Jurkat, Clone E6-1 (cell line): ENCODE results near the gene KDM6A.
"Not testable (repeated sequence)": the region's sequence is repeated elsewhere in the genome, so short reads cannot be mapped to it uniquely, and the experiment has no call there.

Source experiments
- DNase-seq: peaks from one replicate; pipeline ENCODE4 v3.0.0-alpha.2; 2011; ENCODE audit warnings: low read depth, low spot score
- H3K4me3 ChIP-seq: 2 replicates; pipeline ENCODE4 v1.5.1; 2011; ENCODE audit warnings: mild to moderate bottlenecking, low read length, control low read depth, moderate library complexity

KDM6A gene

DNA sequence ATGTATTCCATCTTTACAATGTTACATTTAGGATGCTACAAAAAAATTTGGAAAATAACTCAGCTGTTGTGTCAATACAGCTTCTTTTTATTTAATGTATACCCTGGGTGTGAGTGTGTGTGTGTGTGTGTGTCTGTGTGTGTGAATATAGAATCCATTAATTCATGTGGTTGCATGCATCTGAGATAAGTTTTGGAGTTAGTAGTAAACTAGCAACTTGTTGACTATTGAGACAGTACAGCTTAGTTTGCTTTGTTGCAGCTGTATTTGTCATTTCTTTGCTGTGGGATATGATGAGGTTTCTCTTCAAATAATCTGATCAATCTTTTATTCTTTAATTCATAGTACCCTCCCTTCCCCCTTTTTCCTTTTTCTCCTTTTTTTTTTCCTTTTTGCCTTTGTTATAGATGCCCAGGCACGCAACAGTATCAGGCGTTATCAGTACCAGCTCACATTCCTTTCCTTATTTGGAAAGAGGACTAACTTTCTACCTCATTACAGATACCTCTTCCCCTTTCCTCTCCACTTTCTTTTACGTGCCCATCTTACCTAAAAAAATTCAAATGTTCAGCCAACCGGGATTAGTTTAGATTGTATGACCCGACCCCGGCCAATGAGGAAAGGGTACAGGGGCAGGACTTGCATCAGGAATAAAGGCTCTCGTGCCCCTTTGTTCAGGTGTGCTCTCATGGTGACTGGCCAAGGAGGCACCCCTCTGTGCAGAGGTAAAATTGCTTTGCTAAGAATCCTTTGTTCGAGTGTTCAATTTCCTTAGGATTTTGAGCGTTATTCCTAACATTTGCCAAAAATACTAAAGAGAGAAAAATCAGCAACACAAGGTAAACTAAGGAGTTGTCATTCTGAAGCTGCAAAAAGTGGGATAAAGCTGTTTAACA is 77.7 kb downstream of the KDM6A start:
- not testable (repeated sequence) for H3K4me3 ChIP-seq, DNase-seq

DNA sequence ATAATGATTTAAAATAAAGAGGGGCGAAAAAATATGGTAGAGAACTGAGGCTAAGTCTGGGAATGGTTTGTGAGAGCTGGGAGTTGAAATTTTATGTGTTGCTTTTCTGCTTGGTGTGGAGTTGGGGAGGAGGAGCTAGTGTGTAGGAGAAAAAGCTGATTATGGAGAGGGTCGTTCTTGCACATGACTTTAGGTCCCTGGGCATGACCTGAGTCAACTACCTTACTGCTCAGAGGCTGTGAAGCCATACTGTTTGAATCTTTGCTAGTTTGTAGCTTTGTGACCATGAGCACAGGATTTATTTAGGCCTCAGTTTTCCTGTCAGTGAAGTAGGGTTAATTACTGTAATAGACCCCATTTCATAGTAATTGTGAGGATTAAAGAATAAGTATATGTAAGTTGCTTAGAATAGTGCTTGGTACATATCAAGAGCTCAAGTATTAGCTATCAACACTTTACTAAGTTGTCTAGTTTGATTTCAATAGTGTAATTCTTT is 78.6 kb downstream of the KDM6A start:
- H3K4me3 ChIP-seq: no peak overlapping the region

DNA sequence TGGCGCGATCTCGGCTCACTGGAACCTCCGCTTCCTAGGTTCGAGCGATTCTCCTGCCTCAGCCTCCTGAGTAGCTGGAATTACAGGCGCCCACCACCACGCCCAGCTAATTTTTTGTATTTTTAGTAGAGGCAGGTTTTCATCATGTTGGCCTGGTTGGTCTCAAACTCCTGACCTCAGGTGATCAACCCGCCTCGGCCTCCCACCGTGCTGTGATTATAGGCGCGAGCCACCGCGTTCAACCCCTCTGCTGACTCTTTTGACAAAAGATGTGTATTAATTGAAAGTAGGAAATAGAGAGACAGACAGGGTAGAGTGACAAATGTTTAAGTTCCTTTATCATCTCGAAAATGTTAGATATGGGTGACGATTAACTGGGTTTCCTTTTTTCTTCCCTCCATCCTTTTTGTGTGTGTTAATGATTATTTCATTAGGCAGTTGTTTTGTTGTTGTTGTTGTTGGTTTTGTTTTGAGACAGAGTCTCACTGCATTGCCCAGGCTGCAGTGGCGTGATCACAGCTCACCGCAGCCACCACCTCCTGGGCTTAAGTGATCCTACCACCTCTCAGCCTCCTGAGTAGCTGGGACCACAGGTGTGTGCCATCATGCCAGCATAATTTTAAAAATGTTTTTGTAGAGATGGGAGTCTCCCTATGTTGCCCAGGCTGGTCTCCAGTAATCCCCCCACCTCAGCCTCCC is 79.5 kb downstream of the KDM6A start:
- DNase-seq: no peak
- no peak overlapping the region for H3K4me3 ChIP-seq

More for the DNA sequence above, 78.6 kb downstream of the KDM6A start:
- DNase-seq: no peak

DNA sequence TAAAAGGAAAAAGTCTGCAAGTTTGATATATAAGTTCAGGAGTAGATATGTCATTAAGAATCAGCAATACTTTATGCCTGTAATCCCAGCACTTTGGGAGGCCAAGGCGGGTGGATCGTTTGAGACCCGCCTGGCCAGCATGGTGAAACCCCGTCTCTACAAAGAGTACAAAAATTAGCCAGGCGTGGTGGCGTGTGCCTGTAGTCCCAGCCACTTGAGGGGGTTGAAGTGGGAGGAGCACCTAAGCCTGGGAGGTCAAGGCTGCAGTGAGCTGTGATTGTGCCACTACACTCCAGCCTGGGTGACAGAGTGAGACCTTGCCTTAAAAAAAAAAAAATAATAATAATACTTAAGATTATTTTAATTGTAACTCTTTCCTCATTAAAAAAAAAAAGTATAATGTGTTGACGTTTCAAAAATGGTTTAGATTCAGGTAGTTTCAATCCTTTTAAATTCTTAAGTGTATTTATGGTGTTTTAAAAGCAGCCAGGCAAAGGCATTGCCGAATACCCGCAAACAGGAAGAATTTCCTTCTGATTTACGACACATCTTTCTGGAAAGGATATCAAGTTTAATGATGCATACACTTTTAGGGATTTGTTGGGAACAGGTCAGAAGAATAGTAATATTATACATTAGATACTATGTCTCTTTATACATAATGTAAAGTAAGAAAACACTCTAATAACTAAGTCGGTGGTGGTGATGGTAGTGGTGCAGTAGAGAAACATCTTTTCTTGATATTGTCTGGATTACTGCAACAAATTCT is 80.9 kb downstream of the KDM6A start:
- DNase-seq: no peak
- H3K4me3 ChIP-seq: no peak overlapping the region

DNA sequence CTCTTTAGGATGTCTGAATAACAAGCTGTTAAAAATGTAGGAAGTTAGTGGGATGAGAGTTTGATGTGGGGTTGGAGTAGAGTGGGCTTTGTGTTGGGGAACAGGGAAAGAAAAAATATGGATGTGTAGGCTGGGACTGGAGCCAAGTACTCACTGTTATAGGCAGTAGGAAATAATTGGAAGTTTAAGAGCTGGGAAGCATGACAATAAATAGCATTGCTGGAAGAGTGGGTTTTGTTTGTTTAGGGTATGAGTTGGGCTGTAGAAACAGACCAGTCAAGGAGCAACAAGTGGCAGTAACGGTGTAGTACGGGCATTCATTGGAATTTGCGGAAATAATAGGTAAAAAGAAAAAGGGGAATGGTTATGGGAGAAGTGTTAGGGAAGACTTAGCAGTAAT is 81.6 kb downstream of the KDM6A start:
- no peak overlapping the region for H3K4me3 ChIP-seq
- DNase-seq: no peak

DNA sequence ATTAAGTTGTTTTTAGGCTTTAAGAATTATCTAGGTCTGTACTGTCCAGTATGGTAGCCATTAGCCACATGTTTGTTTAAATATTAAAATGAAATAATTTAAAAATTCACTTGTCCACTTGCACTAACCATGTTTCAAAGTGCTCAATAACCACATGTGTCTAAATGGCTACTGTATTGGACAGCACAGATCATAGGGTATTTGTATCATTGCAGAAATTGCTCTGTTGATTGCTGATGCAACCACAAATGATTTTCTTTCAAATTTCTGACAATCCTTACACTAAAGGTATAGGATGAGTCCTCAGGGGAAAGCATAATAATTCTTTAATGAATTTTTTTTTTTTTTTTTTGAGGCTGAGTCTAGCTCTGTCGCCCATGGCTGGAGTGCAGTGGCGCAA is 84.9 kb downstream of the KDM6A start:
- H3K4me3 ChIP-seq: no peak overlapping the region
- DNase-seq: no peak

DNA sequence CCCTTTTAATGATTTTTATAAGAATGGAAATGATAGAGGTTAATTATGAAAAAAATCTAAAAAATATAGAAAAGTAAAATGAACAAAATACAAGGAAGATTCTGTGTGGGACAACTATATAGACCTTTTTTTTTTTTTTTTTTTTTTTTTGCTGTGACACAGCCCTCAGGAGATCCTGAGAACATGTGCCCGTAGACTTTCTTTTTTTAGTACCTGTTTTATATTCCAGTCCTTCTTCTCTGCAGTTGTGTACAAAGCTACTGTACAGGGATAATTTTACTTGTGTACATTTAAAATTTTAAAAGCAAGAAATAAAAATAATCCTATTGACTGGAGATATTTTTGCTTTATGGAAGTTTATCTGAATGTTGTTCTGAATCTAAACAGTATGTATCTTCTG is 85.5 kb downstream of the KDM6A start:
- H3K4me3 ChIP-seq: no peak overlapping the region

DNA sequence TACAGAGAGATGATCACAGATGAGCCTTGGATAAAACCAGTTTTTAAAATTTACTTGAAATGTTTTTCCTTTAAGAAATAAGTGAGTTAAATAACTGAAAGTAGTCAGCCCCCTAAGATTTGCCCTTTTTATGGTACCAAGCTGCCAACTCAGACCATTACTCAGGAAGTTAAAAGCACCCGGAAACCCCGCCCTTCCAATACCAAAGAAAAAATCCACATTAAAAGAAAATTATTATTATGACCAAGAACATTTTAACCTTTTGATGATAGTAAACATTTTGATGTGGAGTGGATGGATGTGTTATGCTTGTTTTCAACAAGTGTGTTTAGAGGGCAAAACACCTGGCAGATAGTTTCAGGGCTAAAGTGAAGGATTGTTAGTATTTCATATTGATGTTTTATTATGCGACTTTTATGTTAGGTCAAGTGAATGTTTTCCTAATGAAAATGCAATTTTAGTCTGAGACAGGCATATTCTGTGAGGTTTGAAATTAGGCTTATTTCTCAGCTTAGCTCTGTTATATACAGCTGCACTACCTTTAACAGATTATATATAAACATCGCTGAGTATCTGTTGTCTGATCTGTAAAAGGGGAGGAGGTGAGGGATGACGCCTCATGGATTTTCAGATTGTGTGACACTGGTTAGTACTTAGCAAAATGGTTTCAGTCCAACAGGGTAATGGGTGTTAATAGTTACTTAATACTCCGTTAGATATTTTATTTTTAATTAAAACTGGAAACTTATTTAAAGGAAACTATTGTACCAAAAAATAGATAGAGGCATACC is 89.0 kb downstream of the KDM6A start:
- no peak overlapping the region for H3K4me3 ChIP-seq
- DNase-seq: no peak

More for the DNA sequence above, 85.5 kb downstream of the KDM6A start:
- DNase-seq: no peak

DNA sequence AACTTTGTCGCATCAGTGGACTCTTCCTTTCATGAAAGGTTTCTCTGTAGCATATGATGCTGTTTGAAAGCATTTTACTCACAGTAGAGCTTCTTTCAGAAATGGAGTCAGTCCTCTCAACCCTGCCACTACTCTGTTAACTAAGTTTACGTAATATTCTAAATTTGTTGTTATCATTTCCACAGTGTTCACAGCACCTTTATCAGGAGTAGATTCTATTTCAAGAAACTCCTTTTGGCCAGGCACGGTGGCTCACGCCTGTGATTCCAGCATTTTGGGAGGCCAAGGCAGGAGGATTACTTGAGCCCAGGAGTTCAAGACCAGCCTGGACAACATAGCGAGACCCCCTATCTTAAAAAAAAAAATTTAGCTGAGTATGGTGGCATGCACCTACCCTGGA is 90.0 kb downstream of the KDM6A start:
- DNase-seq: no peak
- no peak overlapping the region for H3K4me3 ChIP-seq

DNA sequence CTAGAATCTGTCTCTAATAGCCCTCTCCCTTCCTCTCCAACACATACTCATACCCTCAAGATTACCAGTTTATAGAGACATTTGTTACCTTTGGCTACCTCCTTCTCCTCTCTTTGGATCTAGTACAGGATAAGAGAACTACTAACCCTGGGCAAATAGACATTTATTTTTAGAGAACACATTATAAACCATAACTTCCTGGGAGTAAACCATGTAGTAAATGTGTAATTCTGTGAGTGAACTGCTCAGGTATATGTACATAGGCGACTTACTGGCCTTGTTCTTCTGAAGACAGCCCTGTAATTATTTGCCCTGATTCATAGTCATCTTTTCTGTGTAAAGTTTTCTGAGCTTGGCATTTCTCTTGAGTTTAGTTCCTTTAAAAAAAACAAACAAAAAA is 94.2 kb downstream of the KDM6A start:
- no peak overlapping the region for H3K4me3 ChIP-seq
- no peak for DNase-seq

DNA sequence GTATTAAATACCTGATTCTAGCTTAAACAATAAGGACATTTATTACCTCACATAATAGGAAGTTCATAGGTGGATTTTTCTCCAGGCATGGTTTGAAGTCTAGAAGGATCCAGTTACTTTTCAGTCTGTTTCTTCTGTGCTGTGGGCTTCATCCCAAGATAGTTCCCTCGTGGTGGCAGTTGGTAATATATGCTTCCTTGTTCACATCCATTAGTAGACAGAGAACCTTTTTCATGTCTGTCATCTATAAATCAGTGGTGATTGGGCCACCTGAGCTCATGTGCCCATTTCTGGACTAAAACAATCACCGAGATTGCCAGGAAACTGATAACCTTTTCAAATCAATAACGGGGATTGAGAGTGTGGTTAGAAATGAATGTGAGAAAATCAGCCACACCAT is 97.7 kb downstream of the KDM6A start:
- no peak overlapping the region for H3K4me3 ChIP-seq
- DNase-seq: no peak

DNA sequence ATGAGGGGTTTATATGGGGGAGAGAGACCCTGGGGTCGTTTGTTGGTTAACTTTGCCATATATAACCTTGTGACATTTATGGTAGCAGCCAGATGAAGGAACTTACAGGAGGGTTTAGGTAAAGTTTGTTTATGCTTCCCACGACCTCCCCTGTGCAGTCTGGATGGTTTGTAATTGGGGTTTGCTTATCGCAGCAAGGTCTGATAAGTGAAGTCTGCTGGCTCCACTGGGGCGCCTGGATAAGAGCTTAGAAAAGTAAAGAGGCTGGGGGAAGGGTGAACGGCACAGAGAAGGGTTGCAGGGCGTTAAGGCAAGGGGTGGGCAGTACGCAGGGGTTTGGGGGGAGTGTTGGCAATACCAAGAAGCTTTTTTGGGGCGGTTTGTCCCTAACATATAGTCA is 98.7 kb downstream of the KDM6A start:
- no peak overlapping the region for H3K4me3 ChIP-seq
- no peak for DNase-seq

DNA sequence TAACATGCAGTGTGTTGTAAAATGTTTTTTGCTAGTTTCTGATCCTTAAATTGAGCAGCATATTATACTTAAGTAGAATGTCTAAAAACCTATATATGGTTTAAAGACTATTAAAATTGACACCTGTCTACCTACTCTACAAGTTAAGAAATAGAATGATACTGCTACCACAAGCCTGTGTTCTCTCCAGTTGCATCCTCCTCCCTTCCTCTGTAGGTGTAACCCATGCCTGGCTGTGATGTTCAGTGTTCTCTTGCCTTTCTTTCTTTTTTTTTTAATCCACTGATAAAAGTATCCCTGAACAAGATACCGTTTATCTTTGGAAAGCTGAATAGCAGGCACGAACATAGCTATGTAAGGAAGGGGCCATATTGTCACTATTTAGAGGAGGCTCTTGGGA is 99.1 kb downstream of the KDM6A start:
- DNase-seq: no peak
- H3K4me3 ChIP-seq: no peak overlapping the region

DNA sequence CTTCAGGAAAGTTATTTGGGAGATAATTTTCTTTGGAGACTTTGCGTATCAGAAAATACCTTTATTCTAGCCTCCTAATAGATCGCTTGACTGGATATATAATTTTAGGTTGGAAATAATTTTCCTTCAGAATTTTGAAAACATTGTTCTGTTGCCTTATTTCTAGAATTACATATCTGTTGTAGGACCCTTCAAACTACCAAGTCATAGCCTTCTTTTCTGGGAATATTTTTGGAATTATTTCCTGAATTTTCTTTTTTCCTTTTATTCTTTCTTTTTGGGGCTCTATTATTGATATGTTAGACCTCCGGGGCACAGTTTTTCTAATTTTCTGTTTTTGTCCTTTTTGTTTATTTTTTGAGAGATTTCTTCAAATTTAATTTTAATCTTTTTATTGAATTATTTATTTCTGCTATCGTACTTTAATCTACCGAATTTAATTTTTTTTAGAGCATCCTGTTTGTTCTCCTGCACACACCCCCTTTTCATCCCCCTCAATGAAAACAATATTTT is 100.5 kb downstream of the KDM6A start:
- no peak overlapping the region for H3K4me3 ChIP-seq
- no peak for DNase-seq

DNA sequence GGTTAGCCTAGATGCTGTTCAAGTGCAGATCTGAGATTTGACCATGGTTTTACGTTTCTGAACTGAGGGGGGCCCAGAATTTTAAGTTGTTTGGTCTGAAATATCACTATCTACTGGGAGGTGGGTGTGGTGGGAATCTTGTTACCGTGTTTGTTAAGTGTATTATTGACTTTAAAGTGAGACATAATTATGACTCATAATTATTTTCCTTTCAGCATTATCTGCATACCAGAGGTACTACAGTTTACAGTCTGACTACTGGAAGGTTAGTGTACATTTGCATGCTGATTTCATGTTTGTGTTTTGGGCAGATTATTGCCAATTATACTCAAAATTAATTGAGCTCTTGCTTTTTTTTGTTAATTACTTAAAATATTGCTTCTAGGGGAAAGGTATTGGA is 101.5 kb downstream of the KDM6A start:
- no peak overlapping the region for H3K4me3 ChIP-seq
- DNase-seq: no peak

DNA sequence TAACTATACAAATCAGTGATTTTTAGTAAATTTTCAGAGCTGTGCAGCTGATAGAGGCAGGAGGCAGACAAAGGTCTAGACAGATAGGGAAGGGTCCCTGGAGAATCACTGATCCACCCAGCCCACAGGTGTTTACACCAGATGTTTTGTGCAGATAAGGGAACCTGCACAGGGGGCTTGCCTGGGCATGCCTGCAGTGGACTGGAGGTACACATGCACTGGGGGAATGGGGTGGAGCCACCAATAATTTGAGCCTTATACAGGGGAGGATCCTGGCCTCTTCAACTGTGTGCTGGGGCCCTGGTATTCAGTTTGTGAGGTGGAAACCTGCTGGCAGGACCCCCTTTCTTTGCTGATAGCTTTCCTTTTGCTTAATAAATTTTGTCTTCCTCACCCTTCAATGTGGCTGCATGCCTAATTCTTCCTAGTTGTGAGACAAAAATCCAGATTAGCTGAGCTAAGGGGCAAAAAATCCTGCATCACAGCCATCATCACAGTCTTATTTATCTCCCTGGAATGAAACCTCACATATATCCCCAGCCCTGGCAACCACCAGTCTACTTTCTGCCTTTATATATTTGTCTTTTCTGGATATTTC is 102.8 kb downstream of the KDM6A start:
- H3K4me3 ChIP-seq: no peak overlapping the region
- DNase-seq: peak; percentile 1

DNA sequence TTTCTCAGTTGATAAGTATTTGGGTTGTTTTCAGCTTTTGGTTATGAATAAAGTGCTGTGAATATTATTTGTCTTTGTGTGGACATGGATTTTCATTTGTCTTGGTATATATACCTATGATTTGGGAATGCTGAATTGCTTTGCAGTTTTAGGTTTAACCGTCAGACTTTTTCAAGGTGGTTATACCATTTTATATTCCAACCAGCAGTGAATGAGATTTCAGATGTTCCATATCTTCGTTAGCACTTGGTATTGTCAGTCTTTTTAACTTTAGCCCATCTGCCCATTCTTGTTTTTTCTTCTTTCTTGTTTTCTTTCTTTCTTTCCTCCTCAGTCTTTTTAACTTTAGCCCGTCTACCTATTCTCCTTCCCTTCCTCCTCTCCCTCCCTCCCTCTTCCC is 106.0 kb downstream of the KDM6A start:
- no peak overlapping the region for H3K4me3 ChIP-seq
- no peak for DNase-seq

DNA sequence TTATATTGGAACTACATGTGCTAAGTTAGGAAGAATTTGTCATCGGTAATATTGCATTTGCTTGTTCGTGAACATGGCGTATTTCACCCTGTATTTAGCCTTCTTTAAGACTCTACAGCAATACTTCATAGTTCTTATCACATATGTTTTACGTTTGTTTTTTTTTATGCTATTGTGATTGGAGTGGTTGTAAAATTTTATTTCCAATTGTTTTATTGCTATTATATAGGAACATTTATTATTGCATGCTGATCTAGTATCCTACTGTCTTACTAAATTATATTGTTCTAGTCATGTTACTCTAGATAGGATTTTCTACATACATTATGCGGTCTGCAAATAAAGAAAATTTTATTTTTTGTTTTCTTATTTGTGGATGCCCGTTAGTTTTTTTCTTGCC is 107.4 kb downstream of the KDM6A start:
- no peak for DNase-seq

More for the DNA sequence above, 107.4 kb downstream of the KDM6A start:
- H3K4me3 ChIP-seq: no peak overlapping the region
